ENCODE measurements around the gene GATAD1. TPM values are rescaled to one million over a fixed set of nuclear protein-coding genes. Genes with fewer than 3 reads are reported as not detected.

Gene GATAD1
- total RNA-seq, 2 donors from 2014 or later, result 32.3 to 38.4 TPM

Other genes with a start within 250 kb of the GATAD1 start
- gene KRIT1, start 201.6 kb upstream of the GATAD1 start, total RNA-seq, result 100 to 1,000 TPM in 1 of 2 donors, 10 to 100 TPM in 1; 58.4 to 150 TPM
- gene ANKIB1, start 201.5 kb upstream of the GATAD1 start, total RNA-seq, result 10 to 100 TPM; 20.1 to 33.2 TPM
- gene ERVW-1, start 30.5 kb downstream of the GATAD1 start, total RNA-seq, result not detected
- 10 to 100 TPM; 13.8 to 18.9 TPM for gene PEX1, start 81.0 kb downstream of the GATAD1 start, total RNA-seq
- 10 to 100 TPM in 1 of 2 donors, 1 to 10 TPM in 1; 9.3 to 14.2 TPM for gene RBM48, start 81.3 kb downstream of the GATAD1 start, total RNA-seq
- 10 to 100 TPM; 17.1 to 25.1 TPM for gene FAM133B, start 142.9 kb downstream of the GATAD1 start, total RNA-seq